Mesendoderm (in vitro differentiated cells): Measurements from ENCODE around the gene FGF2.

Source experiments
- DNase-seq: peaks from one replicate; pipeline ENCODE4 v3.0.0; 2013
- H2AK5ac ChIP-seq: 2 replicates; pipeline ENCODE4 v1.6.1; 2013; ENCODE audit warnings: low read length, inconsistent platforms
- H2BK120ac ChIP-seq: 2 replicates; pipeline ENCODE4 v1.6.1; 2013; ENCODE audit warnings: low read depth, mild to moderate bottlenecking, low read length, moderate library complexity, mixed read lengths
- H2BK15ac ChIP-seq: replicated peaks from 2 replicates; pipeline ENCODE4 v1.6.1; 2013; ENCODE audit warnings: low read depth, mild to moderate bottlenecking, moderate library complexity
- H2BK5ac ChIP-seq: 2 replicates; pipeline ENCODE4 v1.6.1; 2013; ENCODE audit warnings: low read length, inconsistent platforms
- H3K18ac ChIP-seq: 2 replicates; pipeline ENCODE4 v1.6.1; 2013; ENCODE audit warnings: mild to moderate bottlenecking, low read length, mixed read lengths
- H3K23ac ChIP-seq: one replicate; pipeline ENCODE4 v1.6.1; 2013; ENCODE audit warnings: low read length
- H3K27ac ChIP-seq: 2 replicates; pipeline ENCODE4 v1.5.1; 2013; ENCODE audit warnings: low read depth, mild to moderate bottlenecking, inconsistent platforms, low read length, moderate library complexity
- H3K27me3 ChIP-seq: 2 replicates; pipeline ENCODE4 v1.6.1; 2013; ENCODE audit warnings: low read length, control low read depth, mild to moderate bottlenecking, inconsistent platforms; ENCODE audit not compliant: insufficient read depth, poor library complexity
- H3K36me3 ChIP-seq: 2 replicates; pipeline ENCODE4 v1.6.1; 2013; ENCODE audit warnings: low read length, inconsistent platforms; ENCODE audit not compliant: control insufficient read depth, insufficient read depth
- H3K4ac ChIP-seq: one replicate; pipeline ENCODE4 v1.6.1; 2013; ENCODE audit warnings: low read depth, mild to moderate bottlenecking, low read length, moderate library complexity
- H3K4me1 ChIP-seq: 2 replicates; pipeline ENCODE4 v1.6.1; 2013; ENCODE audit warnings: low read depth, low read length, inconsistent platforms; ENCODE audit not compliant: control insufficient read depth
- H3K4me2 ChIP-seq: 2 replicates; pipeline ENCODE4 v1.6.1; 2013; ENCODE audit warnings: low read length
- H3K4me3 ChIP-seq: 2 replicates; pipeline ENCODE4 v1.5.1; 2013; ENCODE audit warnings: mild to moderate bottlenecking, low read length
- H3K56ac ChIP-seq: one replicate; pipeline ENCODE4 v1.6.1; 2013; ENCODE audit warnings: low read length
- H3K79me1 ChIP-seq: 2 replicates; pipeline ENCODE4 v1.6.1; 2013; ENCODE audit warnings: low read length, inconsistent platforms
- H3K79me2 ChIP-seq: 2 replicates; pipeline ENCODE4 v1.6.1; 2013; ENCODE audit warnings: mild to moderate bottlenecking, low read length; ENCODE audit not compliant: control insufficient read depth, insufficient read depth
- H3K9ac ChIP-seq: 2 replicates; pipeline ENCODE4 v1.6.1; 2013; ENCODE audit warnings: low read length, inconsistent platforms
- H4K5ac ChIP-seq: one replicate; pipeline ENCODE4 v1.6.1; 2013; ENCODE audit warnings: low read length
- H4K8ac ChIP-seq: one replicate; pipeline ENCODE4 v1.6.1; 2013; ENCODE audit warnings: low read depth, mild to moderate bottlenecking, control low read depth, low read length, moderate library complexity
- WGBS: extraction: QIAGEN DNeasy Blood & Tissue Kit; methylation state at CpG from one replicate; pipeline ENCODE4 v1.1.7; 2013; ENCODE audit warnings: low lambda C conversion rate, missing lambda C conversion rate; ENCODE audit not compliant: insufficient coverage; ENCODE audit errors: extremely low coverage; 5-methylcytosine and 5-hydroxymethylcytosine counted together

FGF2 gene

DNA sequence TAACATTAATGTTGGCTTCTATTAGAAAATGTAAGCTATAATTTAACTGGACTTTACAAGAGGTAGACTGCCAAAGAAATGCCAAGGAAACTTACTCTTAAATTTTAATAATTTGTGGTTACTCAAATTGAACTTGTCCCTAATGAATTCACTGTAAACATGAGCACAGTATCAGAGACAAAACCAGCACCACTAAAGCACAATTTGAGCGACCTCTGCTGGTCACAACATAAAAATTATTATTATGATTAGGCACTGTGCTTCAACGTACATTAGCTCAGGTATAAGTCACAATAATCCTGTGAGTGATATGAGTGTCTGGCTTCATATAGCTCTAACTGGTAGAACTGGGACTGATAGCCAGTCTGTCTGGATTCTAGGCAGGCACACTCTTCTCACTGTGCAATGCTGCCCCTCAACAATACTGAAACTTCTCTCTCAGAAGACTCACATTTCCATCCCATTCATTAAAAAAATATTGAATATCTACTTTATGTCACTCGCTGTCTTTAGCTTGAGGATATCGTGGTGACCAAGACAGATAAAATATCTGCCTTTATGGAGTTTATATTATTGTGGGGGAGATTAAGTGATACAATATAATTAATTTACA, 87.8 kb downstream of the FGF2 start:
- no peaks in the 10 kb centered on the region for H3K79me1 ChIP-seq
- no peak overlapping the region for H3K27ac ChIP-seq
- no peak overlapping the region for H2AK5ac ChIP-seq
- no peak overlapping the region for H2BK5ac ChIP-seq
- H3K79me2 ChIP-seq: no peaks in the 10 kb centered on the region
- H2BK15ac ChIP-seq: no peak overlapping the region
- H3K9ac ChIP-seq: no peak overlapping the region
- no peak for DNase-seq
- H3K4me3 ChIP-seq: no peak overlapping the region
- no peak overlapping the region for H3K56ac ChIP-seq
- no peaks in the 10 kb centered on the region for H3K4me1 ChIP-seq
- H3K18ac ChIP-seq: no peak overlapping the region
- no peak overlapping the region for H2BK120ac ChIP-seq
- no peaks in the 10 kb centered on the region for H3K27me3 ChIP-seq
- H4K8ac ChIP-seq: no peak overlapping the region
- WGBS: no CpG with 5 or more reads among the region's 4 CpGs
- H3K23ac ChIP-seq: no peak overlapping the region
- no peak overlapping the region for H4K5ac ChIP-seq
- no peaks in the 10 kb centered on the region for H3K36me3 ChIP-seq
- no peak overlapping the region for H3K4ac ChIP-seq
- no peak overlapping the region for H3K4me2 ChIP-seq

DNA sequence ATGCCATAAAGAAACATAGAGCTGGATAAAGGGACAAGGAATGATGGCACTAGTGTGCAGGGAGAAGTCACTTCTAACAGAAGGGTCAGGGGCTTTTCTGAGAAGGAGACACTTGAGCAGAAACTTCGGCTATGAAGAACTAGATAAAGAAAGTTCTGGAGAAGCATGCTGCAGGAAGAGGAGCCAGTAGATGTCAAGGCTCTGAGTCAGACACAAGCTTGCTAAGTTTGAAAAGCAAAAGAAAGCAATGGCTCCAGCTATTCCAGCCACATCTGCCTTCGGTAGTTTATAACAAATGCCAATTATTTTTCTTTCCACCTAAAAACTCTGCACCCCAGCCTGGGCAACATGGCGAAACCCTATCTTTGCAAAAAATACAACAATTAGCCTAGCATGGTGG, 88.3 kb downstream of the FGF2 start:
- H3K9ac ChIP-seq: no peak overlapping the region
- no peak overlapping the region for H4K5ac ChIP-seq
- H3K79me2 ChIP-seq: no peaks in the 10 kb centered on the region
- H2BK15ac ChIP-seq: no peak overlapping the region
- H3K23ac ChIP-seq: no peak overlapping the region
- DNase-seq: no peak
- no peak overlapping the region for H4K8ac ChIP-seq
- no peak overlapping the region for H3K4me3 ChIP-seq
- no peak overlapping the region for H2BK120ac ChIP-seq
- no peak overlapping the region for H2BK5ac ChIP-seq
- no peaks in the 10 kb centered on the region for H3K27me3 ChIP-seq
- H3K4ac ChIP-seq: no peak overlapping the region
- H3K36me3 ChIP-seq: no peaks in the 10 kb centered on the region
- H3K27ac ChIP-seq: no peak overlapping the region
- H3K56ac ChIP-seq: no peak overlapping the region
- H3K79me1 ChIP-seq: no peaks in the 10 kb centered on the region
- WGBS: no CpG with 5 or more reads among the region's 3 CpGs
- no peaks in the 10 kb centered on the region for H3K4me1 ChIP-seq
- no peak overlapping the region for H2AK5ac ChIP-seq
- H3K18ac ChIP-seq: no peak overlapping the region
- H3K4me2 ChIP-seq: no peak overlapping the region

DNA sequence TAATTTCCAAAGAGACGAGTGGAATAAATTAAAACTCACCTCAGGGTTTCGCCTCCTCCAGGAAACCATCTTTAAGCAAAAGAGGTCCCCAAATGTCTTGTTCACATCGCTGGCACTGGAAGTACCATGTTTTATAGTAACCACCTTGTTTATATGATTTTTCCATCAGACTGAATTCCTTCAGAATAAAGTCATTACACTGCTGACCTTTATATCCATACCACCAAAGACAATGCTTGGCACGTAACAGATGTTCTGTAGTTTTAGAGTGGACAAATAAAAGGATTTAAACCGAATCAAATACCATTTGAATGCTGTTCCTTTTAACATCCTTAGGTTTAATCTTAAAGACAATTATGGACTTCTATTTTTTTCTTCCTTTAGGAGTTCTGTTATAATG, 91.1 kb downstream of the FGF2 start:
- Histone ChIP-seq H4K5ac (no peak overlapping the region), H3K18ac (no peak overlapping the region), H2BK5ac (no peak overlapping the region), H3K79me1 (no peaks in the 10 kb centered on the region), H2AK5ac (no peak overlapping the region), H3K56ac (no peak overlapping the region), H2BK120ac (no peak overlapping the region), H3K27me3 (no peaks in the 10 kb centered on the region), H4K8ac (no peak overlapping the region), H3K23ac (no peak overlapping the region), H3K4me1 (no peaks in the 10 kb centered on the region), H3K4me3 (no peak overlapping the region), H3K79me2 (no peaks in the 10 kb centered on the region), H2BK15ac (no peak overlapping the region), H3K27ac (no peak overlapping the region), H3K4ac (no peak overlapping the region), H3K4me2 (no peak overlapping the region), H3K9ac (no peak overlapping the region), H3K36me3 (no peaks in the 10 kb centered on the region)
- WGBS: no CpG with 5 or more reads among the region's 5 CpGs
- no peak for DNase-seq

DNA sequence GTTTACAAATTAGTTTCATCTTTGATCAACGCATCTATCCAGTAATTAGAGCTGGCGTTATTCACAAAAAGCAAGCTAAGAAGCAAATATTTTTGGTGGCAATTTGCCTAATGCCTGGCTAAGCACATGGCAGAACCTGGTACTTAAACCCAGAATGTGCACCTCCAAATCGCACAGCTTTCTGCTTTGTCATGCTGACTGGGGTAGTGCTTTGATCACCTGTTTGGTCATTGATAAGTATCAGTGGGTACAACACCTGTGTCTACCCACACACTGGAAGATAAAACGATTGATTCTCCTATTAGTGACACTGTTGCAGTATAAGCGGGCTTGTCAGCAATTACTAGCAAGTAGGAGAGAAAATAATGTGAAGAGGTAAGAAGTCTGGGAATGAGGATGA, 93.8 kb downstream of the FGF2 start:
- Histone ChIP-seq H3K79me2 (peaks cover 17% of the 10 kb centered on the region), H3K4me3 (no peak overlapping the region), H3K79me1 (peaks cover 7% of the 10 kb centered on the region), H2BK120ac (no peak overlapping the region), H3K56ac (no peak overlapping the region), H3K27me3 (no peaks in the 10 kb centered on the region), H2BK15ac (no peak overlapping the region), H3K23ac (no peak overlapping the region), H3K9ac (no peak overlapping the region), H2BK5ac (no peak overlapping the region), H3K4ac (no peak overlapping the region), H3K27ac (no peak overlapping the region), H4K8ac (no peak overlapping the region), H3K18ac (no peak overlapping the region), H2AK5ac (no peak overlapping the region), H3K4me2 (no peak overlapping the region), H4K5ac (no peak overlapping the region), H3K4me1 (peaks cover 4% of the 10 kb centered on the region), H3K36me3 (no peaks in the 10 kb centered on the region)
- WGBS: no CpG with 5 or more reads among the region's 5 CpGs
- DNase-seq: no peak

DNA sequence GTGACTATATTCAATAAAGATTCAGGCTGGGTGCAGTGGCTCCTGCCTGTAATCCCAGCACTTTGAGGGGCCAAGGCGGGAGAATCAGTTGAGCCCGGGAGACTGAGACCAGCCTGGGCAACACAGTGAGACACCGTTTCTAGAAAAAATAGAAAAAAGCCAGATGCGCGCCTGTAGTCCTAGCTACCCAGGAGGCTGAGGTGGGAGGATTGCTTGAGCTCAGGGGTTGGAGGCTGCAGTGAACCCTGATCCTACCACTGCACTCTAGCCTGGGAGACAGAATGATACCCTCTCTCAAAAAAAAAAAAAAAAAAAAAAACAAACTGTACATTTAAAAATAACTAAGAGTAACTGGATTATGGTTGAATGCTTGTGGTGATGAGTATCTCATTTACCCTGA, 94.7 kb downstream of the FGF2 start:
- no peak for DNase-seq
- no peak overlapping the region for H3K4me2 ChIP-seq
- no peak overlapping the region for H3K4me3 ChIP-seq
- H3K23ac ChIP-seq: no peak overlapping the region
- no peak overlapping the region for H4K8ac ChIP-seq
- H4K5ac ChIP-seq: no peak overlapping the region
- peaks cover 7% of the 10 kb centered on the region for H3K79me1 ChIP-seq
- H3K27ac ChIP-seq: no peak overlapping the region
- no CpG with 5 or more reads among the region's 5 CpGs for WGBS
- H2AK5ac ChIP-seq: no peak overlapping the region
- H3K18ac ChIP-seq: no peak overlapping the region
- peaks cover 21% of the 10 kb centered on the region for H3K79me2 ChIP-seq
- no peak overlapping the region for H3K4ac ChIP-seq
- no peak overlapping the region for H2BK15ac ChIP-seq
- no peak overlapping the region for H3K9ac ChIP-seq
- H2BK120ac ChIP-seq: no peak overlapping the region
- no peaks in the 10 kb centered on the region for H3K36me3 ChIP-seq
- H3K4me1 ChIP-seq: peaks cover 4% of the 10 kb centered on the region
- H3K27me3 ChIP-seq: no peaks in the 10 kb centered on the region
- H3K56ac ChIP-seq: no peak overlapping the region
- no peak overlapping the region for H2BK5ac ChIP-seq
